CD4-positive, alpha-beta T cell treated with Interleukin-21 for 1 hour (primary cell): ENCODE results near the gene PWWP2B.

ENCODE experiments used
- DNase-seq: peaks from one replicate; pipeline ENCODE4 v3.0.0-alpha.2; 2020

PWWP2B gene

GRCh38 chr10:132462463-132463332, 65.7 kb downstream of the PWWP2B start:
- no peak for DNase-seq

DNA sequence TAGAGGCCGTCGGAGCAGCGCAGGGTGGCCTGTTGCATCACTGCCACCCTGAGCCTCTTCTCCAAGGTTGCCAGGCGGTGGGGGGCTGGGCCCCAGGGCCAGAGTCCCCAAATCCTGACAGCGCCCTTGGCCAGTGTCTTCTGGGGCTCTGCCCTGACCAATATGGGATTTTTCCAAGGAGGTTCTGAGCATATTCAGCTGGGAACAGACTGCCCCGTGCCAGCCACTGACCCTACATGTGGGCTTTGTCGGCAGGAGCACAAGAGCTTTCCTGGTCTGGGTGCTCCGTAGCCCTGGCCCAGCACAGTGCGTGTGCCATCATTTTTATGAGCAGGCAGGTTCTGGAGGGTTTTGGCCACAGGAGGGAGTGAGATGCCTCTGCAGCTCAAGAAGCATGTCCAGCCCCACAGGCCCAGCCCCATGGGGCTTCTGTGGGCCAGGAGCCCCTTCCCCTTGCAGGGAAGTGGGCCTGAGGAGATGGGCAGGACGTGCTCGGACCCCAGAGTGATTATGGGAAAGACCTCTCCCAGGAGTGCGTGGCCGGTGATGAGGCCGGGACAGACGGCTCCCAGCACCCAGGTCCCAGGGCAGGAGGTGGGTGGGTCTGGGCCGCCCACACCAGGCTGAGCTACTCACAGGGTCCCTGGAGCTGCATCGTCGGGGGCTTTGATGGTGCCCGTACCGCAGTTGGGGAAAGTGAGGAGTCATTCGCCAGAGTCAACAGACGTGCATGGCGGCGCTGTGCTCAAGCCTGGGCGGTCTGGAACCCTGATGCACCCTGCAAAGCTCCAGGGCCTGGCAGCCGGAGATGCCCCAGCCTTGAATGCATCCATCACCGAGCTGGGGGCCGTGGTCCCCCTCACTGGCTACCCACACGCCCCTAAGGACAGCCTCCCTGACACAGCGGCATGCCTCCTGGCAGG, 66.6 kb downstream of the PWWP2B start:
- no peak for DNase-seq

- no peak for DNase-seq
Measured at GRCh38 chr10:132464256-132465192, 67.5 kb downstream of the PWWP2B start.

DNA sequence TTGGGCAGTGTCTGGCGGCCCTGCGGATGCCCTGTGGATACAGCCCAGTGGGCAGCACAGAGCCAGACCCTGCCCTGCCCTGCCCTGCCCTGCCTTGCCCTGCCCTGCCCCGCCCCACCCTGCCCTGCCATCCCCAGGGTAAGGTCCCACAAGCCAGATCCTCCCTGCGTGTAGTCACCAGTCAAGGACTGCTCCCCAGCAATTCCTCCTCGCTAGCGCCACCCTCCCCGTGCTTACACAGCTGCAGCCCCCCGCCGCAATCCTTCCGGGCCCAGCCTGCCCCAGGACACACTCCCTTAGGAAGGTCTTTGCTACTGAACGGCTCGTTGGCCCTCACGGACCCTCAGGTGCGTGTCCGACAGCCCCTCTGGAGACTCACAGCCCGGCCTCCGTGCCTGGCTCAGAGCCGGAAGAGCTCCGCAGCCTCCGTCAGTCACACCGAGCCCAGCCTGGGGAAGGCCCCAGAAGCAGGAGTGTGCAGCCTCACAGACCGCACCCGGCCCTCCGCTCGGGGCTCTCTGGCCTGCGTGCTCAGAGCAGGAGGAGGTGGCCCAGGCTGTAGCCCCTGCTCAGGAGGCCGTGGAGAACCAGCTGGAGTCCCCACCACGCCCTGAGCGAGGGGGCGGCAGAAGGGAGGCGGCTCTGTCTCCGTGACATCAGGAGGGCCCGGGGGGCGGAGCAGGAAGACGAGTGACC, 68.3 kb downstream of the PWWP2B start:
- no peak for DNase-seq

- DNase-seq, result no peak
Measured at GRCh38 chr10:132465889-132466519, 69.0 kb downstream of the PWWP2B start.

- DNase-seq, result no peak
Measured at GRCh38 chr10:132466520-132467463, 69.8 kb downstream of the PWWP2B start.
